ENCODE measurements around the gene TMIGD3.

- TF ChIP-seq, protein P1, sequence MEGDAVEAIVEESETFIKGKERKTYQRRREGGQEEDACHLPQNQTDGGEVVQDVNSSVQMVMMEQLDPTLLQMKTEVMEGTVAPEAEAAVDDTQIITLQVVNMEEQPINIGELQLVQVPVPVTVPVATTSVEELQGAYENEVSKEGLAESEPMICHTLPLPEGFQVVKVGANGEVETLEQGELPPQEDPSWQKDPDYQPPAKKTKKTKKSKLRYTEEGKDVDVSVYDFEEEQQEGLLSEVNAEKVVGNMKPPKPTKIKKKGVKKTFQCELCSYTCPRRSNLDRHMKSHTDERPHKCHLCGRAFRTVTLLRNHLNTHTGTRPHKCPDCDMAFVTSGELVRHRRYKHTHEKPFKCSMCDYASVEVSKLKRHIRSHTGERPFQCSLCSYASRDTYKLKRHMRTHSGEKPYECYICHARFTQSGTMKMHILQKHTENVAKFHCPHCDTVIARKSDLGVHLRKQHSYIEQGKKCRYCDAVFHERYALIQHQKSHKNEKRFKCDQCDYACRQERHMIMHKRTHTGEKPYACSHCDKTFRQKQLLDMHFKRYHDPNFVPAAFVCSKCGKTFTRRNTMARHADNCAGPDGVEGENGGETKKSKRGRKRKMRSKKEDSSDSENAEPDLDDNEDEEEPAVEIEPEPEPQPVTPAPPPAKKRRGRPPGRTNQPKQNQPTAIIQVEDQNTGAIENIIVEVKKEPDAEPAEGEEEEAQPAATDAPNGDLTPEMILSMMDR (IDR thresholded peaks at IDR 0.05), result no peak
- TF ChIP-seq EP300 (IDR thresholded peaks at IDR 0.05; ENCODE audit: low read depth), result no peak
These were observed 56.9 kb downstream of the TMIGD3 start for GRCh38 chr1:111446546-111446945.
